GM23338 (cell line): Measurements from ENCODE around the gene SLC22A17. TPM values are rescaled to one million over a fixed set of nuclear protein-coding genes. Genes with fewer than 3 reads are reported as not detected.
"Not testable (repeated sequence)": the region's sequence is repeated elsewhere in the genome, so short reads cannot be mapped to it uniquely, and the experiment has no call there.

Experiments used
- ATAC-seq: fragments of 200-7000 bp; cut with Tn5 transposase; 3 replicates; pipeline ENCODE4 v1.9.1; 2020
- DNase-seq: peaks from one replicate; pipeline ENCODE4 v3.0.0-alpha.2; 2015; ENCODE audit warnings: low spot score
- H2AFZ ChIP-seq: fragments of 200-600 bp; sonication (generic); 2 replicates; pipeline ENCODE4 v1.8.0; 2016; ENCODE audit warnings: antibody characterized with exemption, mild to moderate bottlenecking, moderate library complexity
- H3F3A ChIP-seq: fragments of 200-600 bp; sonication (generic); replicated peaks from 2 replicates; pipeline ENCODE4 v1.8.0; 2017; ENCODE audit warnings: antibody characterized with exemption, mixed run types, low read depth
- H3K27ac ChIP-seq: fragments of 200-600 bp; sonication (generic); 2 replicates; pipeline ENCODE4 v1.6.1; 2016; ENCODE audit warnings: low read depth
- H3K27me3 ChIP-seq: fragments of 200-600 bp; sonication (generic); 2 replicates; pipeline ENCODE4 v1.8.0; 2016; ENCODE audit warnings: mild to moderate bottlenecking, mixed run types, moderate library complexity; ENCODE audit not compliant: insufficient read depth
- H3K36me3 ChIP-seq: fragments of 200-600 bp; sonication (generic); 2 replicates; pipeline ENCODE4 v1.8.0; 2016; ENCODE audit warnings: mild to moderate bottlenecking; ENCODE audit not compliant: insufficient read depth
- H3K4me1 ChIP-seq: fragments of 200-600 bp; sonication (generic); 2 replicates; pipeline ENCODE4 v1.8.0; 2016; ENCODE audit warnings: mild to moderate bottlenecking, moderate library complexity; ENCODE audit not compliant: insufficient read depth
- H3K4me2 ChIP-seq: fragments of 200-600 bp; sonication (generic); 2 replicates; pipeline ENCODE4 v1.7.1; 2017; ENCODE audit warnings: mixed run types
- H3K4me3 ChIP-seq: fragments of 200-600 bp; sonication (generic); 2 replicates; pipeline ENCODE4 v1.6.1; 2016; ENCODE audit warnings: mixed run types
- H3K79me2 ChIP-seq: fragments of 200-600 bp; sonication (generic); replicated peaks from 2 replicates; pipeline ENCODE4 v1.8.0; 2017; ENCODE audit warnings: mild to moderate bottlenecking; ENCODE audit not compliant: insufficient read depth
- H3K9me2 ChIP-seq: fragments of 200-600 bp; sonication (generic); 2 replicates; pipeline ENCODE4 v1.8.0; 2017; ENCODE audit not compliant: insufficient read depth
- H4K20me1 ChIP-seq: fragments of 200-600 bp; sonication (generic); replicated peaks from 2 replicates; pipeline ENCODE4 v1.8.0; 2017; ENCODE audit warnings: mild to moderate bottlenecking; ENCODE audit not compliant: insufficient read depth
- H3K27ac Mint-ChIP-seq: 2 replicates; pipeline ENCODE4 v1.8.0; 2020; ENCODE audit warnings: inconsistent platforms, mild to moderate bottlenecking, moderate library complexity, mixed read lengths
- H3K27me3 Mint-ChIP-seq: 3 replicates; pipeline ENCODE4 v1.8.0; 2022; ENCODE audit warnings: low read depth, mild to moderate bottlenecking, moderate library complexity, mixed read lengths, inconsistent platforms; ENCODE audit not compliant: insufficient read depth, poor library complexity
- H3K36me3 Mint-ChIP-seq: 3 replicates; pipeline ENCODE4 v1.8.0; 2021; ENCODE audit warnings: low read depth, mild to moderate bottlenecking, inconsistent platforms, moderate library complexity, mixed read lengths
- H3K4me1 Mint-ChIP-seq: 3 replicates; pipeline ENCODE4 v1.8.0; 2020; ENCODE audit warnings: mild to moderate bottlenecking, inconsistent platforms, mixed read lengths
- H3K4me3 Mint-ChIP-seq: 3 replicates; pipeline ENCODE4 v1.8.0; 2021; ENCODE audit warnings: moderate library complexity, mild to moderate bottlenecking, inconsistent platforms, mixed read lengths
- H3K9me3 Mint-ChIP-seq: 3 replicates; pipeline ENCODE4 v1.8.0; 2020; ENCODE audit warnings: moderate library complexity, mild to moderate bottlenecking, inconsistent platforms, mixed read lengths
- EZH2phosphoT487 ChIP-seq: fragments of 200-600 bp; sonication (generic); IDR thresholded peaks from one replicate; pipeline ENCODE4 v1.8.1; 2018; ENCODE audit warnings: antibody characterized with exemption; ENCODE audit not compliant: unreplicated experiment
- POLR2AphosphoS5 ChIP-seq: IDR thresholded peaks from 2 replicates; pipeline ENCODE4 v1.6.1; 2016; ENCODE audit warnings: antibody characterized with exemption, low read depth
- ZNF331 ChIP-seq: fragments of 250-450 bp; sonication (Bioruptor Pico); IDR thresholded peaks from 2 replicates; pipeline ENCODE4 v1.5.0; 2020; ENCODE audit warnings: low read depth, mild to moderate bottlenecking, moderate library complexity
- polyA plus RNA-seq: library from polyadenylated mRNA; unstranded; fragments of >200 nt; fragmentation: Nextera tagmentation; extraction: Ambion mirVana; gene quantifications from 2 replicates; pipeline ENCODE4 v1.2.1, GENCODE V29; 2016
- total RNA-seq: library from RNA; depleted of rRNA; stranded (reverse); fragments of >200 nt; shearing (Covaris generic); gene quantifications from 2 replicates; pipeline ENCODE4 v1.2.3, GENCODE V29; 2014
- TF ChIP-seq, protein P1 (sequence below), 2 experiments: fragments of 200-600 bp in 1 of 2; sonication (generic) in 1 of 2; conservative IDR thresholded peaks; 2 replicates each; pipeline versions ENCODE4 v1.5.1 to v1.6.1; 2016 to 2017; ENCODE audit warnings: antibody characterized with exemption in 2 of 2, low read depth in 2 of 2, mild to moderate bottlenecking in 2 of 2, moderate library complexity in 1 of 2

Gene SLC22A17
- total and polyA plus RNA-seq, 2 experiments from 2014 or later: 28.6 to 56.6 TPM

- DNase-seq: no peak
- H3K27me3 Mint-ChIP-seq: peaks cover 2% of the 10 kb centered on the region
- no peaks in the 10 kb centered on the region for H4K20me1 ChIP-seq
- H3K9me2 ChIP-seq: 0 out of 2 replicates have a peak, but pooled peaks cover 10% of the 10 kb centered on the region
- H3K4me2 ChIP-seq: no peak overlapping the region
- no peak overlapping the region for H3K27ac ChIP-seq
- H3K36me3 Mint-ChIP-seq: peaks cover 10% of the 10 kb centered on the region; the same call in 2 of the 3 replicates
- no peak overlapping the region for H3K4me3 Mint-ChIP-seq
- no peak overlapping the region for H3K27ac Mint-ChIP-seq
- no peaks in the 10 kb centered on the region for H3K79me2 ChIP-seq
- no peak overlapping the region for H2AFZ ChIP-seq
- no peak for TF ChIP-seq EZH2phosphoT487
- 0 out of 2 replicates have a peak, but pooled peaks cover 4% of the 10 kb centered on the region for H3K36me3 ChIP-seq
- no peak overlapping the region for H3K4me3 ChIP-seq
- no peaks in the 10 kb centered on the region; the same call in 1 of the 2 replicates for H3K27me3 ChIP-seq
- no peaks in the 10 kb centered on the region for H3F3A ChIP-seq
- no peaks in the 10 kb centered on the region for H3K4me1 ChIP-seq
- no peak for ATAC-seq
- H3K9me3 Mint-ChIP-seq: peaks cover 38% of the 10 kb centered on the region
- no peaks in the 10 kb centered on the region for H3K4me1 Mint-ChIP-seq
Measured at GRCh38 chr14:23335623-23336022, 17.1 kb downstream of the SLC22A17 start.

GRCh38 chr14:23327947-23328744 lies 24.5 kb downstream of the SLC22A17 start:
- no peak overlapping the region for H3K27ac Mint-ChIP-seq
- H3K36me3 Mint-ChIP-seq: peaks cover 32% of the 10 kb centered on the region
- no peak overlapping the region for H3K4me3 Mint-ChIP-seq
- no peaks in the 10 kb centered on the region for H3K9me2 ChIP-seq
- peaks cover 5% of the 10 kb centered on the region; the same call in 1 of the 2 replicates for H4K20me1 ChIP-seq
- H3K4me1 Mint-ChIP-seq: peaks cover 7% of the 10 kb centered on the region; the same call in 2 of the 3 replicates
- peaks cover 4% of the 10 kb centered on the region for H3K27me3 Mint-ChIP-seq
- peak; percentile 86 for DNase-seq
- ATAC-seq: peak; percentile 82
- no peak overlapping the region for H3K4me3 ChIP-seq
- peaks cover 26% of the 10 kb centered on the region for H3F3A ChIP-seq
- TF ChIP-seq ZNF331 (CRISPR knock-in tag): no peak
- TF ChIP-seq, protein P1, sequence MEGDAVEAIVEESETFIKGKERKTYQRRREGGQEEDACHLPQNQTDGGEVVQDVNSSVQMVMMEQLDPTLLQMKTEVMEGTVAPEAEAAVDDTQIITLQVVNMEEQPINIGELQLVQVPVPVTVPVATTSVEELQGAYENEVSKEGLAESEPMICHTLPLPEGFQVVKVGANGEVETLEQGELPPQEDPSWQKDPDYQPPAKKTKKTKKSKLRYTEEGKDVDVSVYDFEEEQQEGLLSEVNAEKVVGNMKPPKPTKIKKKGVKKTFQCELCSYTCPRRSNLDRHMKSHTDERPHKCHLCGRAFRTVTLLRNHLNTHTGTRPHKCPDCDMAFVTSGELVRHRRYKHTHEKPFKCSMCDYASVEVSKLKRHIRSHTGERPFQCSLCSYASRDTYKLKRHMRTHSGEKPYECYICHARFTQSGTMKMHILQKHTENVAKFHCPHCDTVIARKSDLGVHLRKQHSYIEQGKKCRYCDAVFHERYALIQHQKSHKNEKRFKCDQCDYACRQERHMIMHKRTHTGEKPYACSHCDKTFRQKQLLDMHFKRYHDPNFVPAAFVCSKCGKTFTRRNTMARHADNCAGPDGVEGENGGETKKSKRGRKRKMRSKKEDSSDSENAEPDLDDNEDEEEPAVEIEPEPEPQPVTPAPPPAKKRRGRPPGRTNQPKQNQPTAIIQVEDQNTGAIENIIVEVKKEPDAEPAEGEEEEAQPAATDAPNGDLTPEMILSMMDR (conservative IDR thresholded peaks at IDR 0.05; ENCODE audit: low read depth in 2 of 2): peak; percentile 90 to 97
- H3K36me3 ChIP-seq: peaks cover 22% of the 10 kb centered on the region
- H3K27ac ChIP-seq: no peak overlapping the region
- peaks cover 8% of the 10 kb centered on the region for H3K79me2 ChIP-seq
- H3K9me3 Mint-ChIP-seq: no peaks in the 10 kb centered on the region
- no peaks in the 10 kb centered on the region for H3K27me3 ChIP-seq
- H3K4me1 ChIP-seq: no peaks in the 10 kb centered on the region; the same call in 1 of the 2 replicates
- no peak overlapping the region for H3K4me2 ChIP-seq
- H2AFZ ChIP-seq: no peak overlapping the region

DNA sequence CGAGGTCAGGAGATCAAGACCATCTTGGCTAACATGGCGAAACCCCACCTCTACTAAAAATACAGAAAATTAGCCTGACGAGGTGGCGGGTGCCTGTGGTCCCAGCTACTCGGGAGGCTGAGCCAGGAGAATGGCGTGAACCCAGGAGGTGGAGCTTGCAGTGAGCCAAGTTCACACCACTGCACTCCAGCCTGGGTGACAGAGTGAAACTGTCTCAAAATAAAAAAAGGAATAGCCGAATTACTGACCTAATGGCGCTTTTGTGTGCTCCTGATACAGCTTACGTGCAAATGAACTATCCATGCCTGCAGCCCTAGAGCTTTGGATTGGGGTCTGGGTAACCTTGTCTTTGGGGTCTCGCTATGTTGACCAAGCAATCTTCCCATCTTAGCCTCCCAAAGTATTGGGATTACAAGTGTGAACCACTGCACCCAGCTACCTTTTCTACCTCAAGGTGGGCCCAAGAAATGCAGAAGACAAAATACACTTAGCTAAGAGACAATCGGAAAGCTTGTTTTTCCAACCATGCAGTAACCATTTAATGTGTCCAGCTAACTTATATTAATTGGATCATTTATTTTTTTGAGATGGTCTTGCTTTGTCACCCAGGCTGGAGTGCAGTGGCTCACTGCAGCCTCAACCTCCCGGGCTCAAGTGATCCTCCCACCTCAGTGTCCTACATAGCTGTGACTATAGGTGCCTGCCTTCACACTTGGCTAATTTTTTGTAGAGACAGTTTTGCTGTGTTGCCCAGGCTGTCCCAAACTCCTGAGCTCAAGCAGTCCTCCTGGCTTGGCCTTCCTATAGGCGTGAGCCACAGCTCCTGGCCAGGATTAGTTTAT lies 26.0 kb downstream of the SLC22A17 start:
- H3K4me1 ChIP-seq: peaks cover 6% of the 10 kb centered on the region
- no peak overlapping the region for H3K4me3 Mint-ChIP-seq
- no peak overlapping the region for H3K27ac Mint-ChIP-seq
- peaks cover 32% of the 10 kb centered on the region for H3F3A ChIP-seq
- H2AFZ ChIP-seq: no peak overlapping the region
- peaks cover 45% of the 10 kb centered on the region for H3K36me3 Mint-ChIP-seq
- H3K36me3 ChIP-seq: peaks cover 28% of the 10 kb centered on the region
- peaks cover 14% of the 10 kb centered on the region for H3K4me1 Mint-ChIP-seq
- peak overlapping the region; percentile 50; the same call in 1 of the 2 replicates for H3K27ac ChIP-seq
- ATAC-seq (peak; percentile 18; the same call in 2 of the 3 replicates), DNase-seq (no peak)
- no peak overlapping the region for H3K4me2 ChIP-seq
- H3K9me2 ChIP-seq: no peaks in the 10 kb centered on the region
- peak; percentile 35; the same call in 1 of the 2 replicates for TF ChIP-seq POLR2AphosphoS5
- no peak for TF ChIP-seq EZH2phosphoT487
- no peaks in the 10 kb centered on the region for H3K27me3 ChIP-seq
- peaks cover 8% of the 10 kb centered on the region for H3K27me3 Mint-ChIP-seq
- peaks cover 9% of the 10 kb centered on the region; the same call in 1 of the 2 replicates for H4K20me1 ChIP-seq
- H3K79me2 ChIP-seq: peaks cover 21% of the 10 kb centered on the region
- H3K4me3 ChIP-seq: no peak overlapping the region
- H3K9me3 Mint-ChIP-seq: no peaks in the 10 kb centered on the region

DNA sequence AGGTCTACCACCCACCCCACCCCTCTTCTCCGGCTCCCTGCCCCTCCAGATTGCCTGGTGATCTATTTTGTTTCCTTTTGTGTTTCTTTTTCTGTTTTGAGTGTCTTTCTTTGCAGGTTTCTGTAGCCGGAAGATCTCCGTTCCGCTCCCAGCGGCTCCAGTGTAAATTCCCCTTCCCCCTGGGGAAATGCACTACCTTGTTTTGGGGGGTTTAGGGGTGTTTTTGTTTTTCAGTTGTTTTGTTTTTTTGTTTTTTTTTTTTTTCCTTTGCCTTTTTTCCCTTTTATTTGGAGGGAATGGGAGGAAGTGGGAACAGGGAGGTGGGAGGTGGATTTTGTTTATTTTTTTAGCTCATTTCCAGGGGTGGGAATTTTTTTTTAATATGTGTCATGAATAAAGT lies 26.9 kb downstream of the SLC22A17 start:
- H3K79me2 ChIP-seq: peaks cover 21% of the 10 kb centered on the region
- Mint-ChIP-seq H3K4me1 (peaks cover 14% of the 10 kb centered on the region), H3K36me3 (peaks cover 45% of the 10 kb centered on the region)
- not testable (repeated sequence) for H3K9me2 ChIP-seq, H3K4me2 ChIP-seq, H3K9me3 Mint-ChIP-seq, H3K27ac Mint-ChIP-seq, H2AFZ ChIP-seq, H3K4me3 Mint-ChIP-seq, H3K4me3 ChIP-seq, H3K4me1 ChIP-seq, H3K27me3 ChIP-seq, ATAC-seq, H3K27me3 Mint-ChIP-seq, DNase-seq, H4K20me1 ChIP-seq
- peaks cover 28% of the 10 kb centered on the region for H3K36me3 ChIP-seq
- H3K27ac ChIP-seq: peak overlapping the region; percentile 50; the same call in 1 of the 2 replicates
- H3F3A ChIP-seq: peaks cover 32% of the 10 kb centered on the region
